Cardiac muscle cell (in vitro differentiated cells and primary cell): ENCODE measurements around the gene ECD. TPM values are rescaled to one million over a fixed set of nuclear protein-coding genes. Genes with fewer than 3 reads are reported as not detected.
A peak's percentile ranks its signal among the peaks of the same experiment; 100 is the strongest.

Experiments used
- DNase-seq, 2 donors: peaks; one replicate each; pipeline versions ENCODE4 v3.0.0 to v3.0.0-alpha.2; 2010 to 2017; ENCODE audit warnings: low read depth in 1 of 2, low spot score in 1 of 2
- H3K27ac ChIP-seq: fragments of 200-600 bp; sonication (generic); 2 replicates; pipeline ENCODE4 v1.5.1; 2016
- H3K27me3 ChIP-seq: fragments of 200-600 bp; sonication (generic); 2 replicates; pipeline ENCODE4 v1.6.0; 2016; ENCODE audit warnings: control low read depth
- H3K36me3 ChIP-seq: fragments of 200-600 bp; sonication (generic); 2 replicates; pipeline ENCODE4 v1.5.1; 2016; ENCODE audit warnings: control low read depth
- H3K4me1 ChIP-seq: fragments of 200-600 bp; sonication (generic); 2 replicates; pipeline ENCODE4 v1.8.1; 2017; ENCODE audit warnings: low read depth, mild to moderate bottlenecking, mixed run types
- H3K4me3 ChIP-seq: fragments of 200-600 bp; sonication (generic); 2 replicates; pipeline ENCODE4 v1.5.1; 2016; ENCODE audit warnings: mild to moderate bottlenecking
- H3K9me3 ChIP-seq: fragments of 200-600 bp; sonication (generic); 2 replicates; pipeline ENCODE4 v1.5.1; 2017; ENCODE audit warnings: low read depth, mild to moderate bottlenecking, control low read depth
- CTCF ChIP-seq: IDR thresholded peaks from 2 replicates; pipeline ENCODE4 v1.5.1; 2012; ENCODE audit warnings: low read depth, mild to moderate bottlenecking, low read length
- polyA plus RNA-seq: library from polyadenylated mRNA; unstranded; fragments of >200 nt; fragmentation: Nextera tagmentation; extraction: Ambion mirVana; gene quantifications from 2 replicates; pipeline ENCODE4 v1.2.1, GENCODE V29; 2016
- total RNA-seq: library from RNA; depleted of rRNA; stranded (reverse); fragments of >200 nt; gene quantifications from 2 replicates; pipeline ENCODE4 v1.2.3, GENCODE V29; 2016

ECD gene
- total and polyA plus RNA-seq, 2 experiments from 2014 or later: 20.0 to 21.8 TPM

- Histone ChIP-seq H3K27me3 (no peaks in the 10 kb centered on the region), H3K4me3 (peak overlapping the region; percentile 72), H3K4me1 (no peaks in the 10 kb centered on the region), H3K27ac (peak overlapping the region; percentile 97), H3K36me3 (no peaks in the 10 kb centered on the region), H3K9me3 (no peaks in the 10 kb centered on the region)
- DNase-seq: no peak
- TF ChIP-seq CTCF: no peak
These were observed 1.5 kb upstream of the ECD start for GRCh38 chr10:73169320-73169719.

GRCh38 chr10:73168465-73168803, 626 bp upstream of the ECD start:
- H3K36me3 ChIP-seq: no peaks in the 10 kb centered on the region
- no peak for DNase-seq
- TF ChIP-seq CTCF: no peak
- H3K27ac ChIP-seq: peak overlapping the region; percentile 97
- H3K9me3 ChIP-seq: no peaks in the 10 kb centered on the region
- peak overlapping the region; percentile 72 for H3K4me3 ChIP-seq
- H3K4me1 ChIP-seq: no peaks in the 10 kb centered on the region
- H3K27me3 ChIP-seq: no peaks in the 10 kb centered on the region

GRCh38 chr10:73167458-73167782, 388 bp downstream of the ECD start:
- DNase-seq: peak in 1 of 2 donors; percentile 0
- peaks cover 2% of the 10 kb centered on the region for H3K36me3 ChIP-seq
- peak overlapping the region; percentile 97 for H3K27ac ChIP-seq

GRCh38 chr10:73166972-73167371, 836 bp downstream of the ECD start:
- DNase-seq: no peak
- no peak for TF ChIP-seq CTCF
- Histone ChIP-seq H3K27me3 (no peaks in the 10 kb centered on the region), H3K4me1 (no peaks in the 10 kb centered on the region), H3K27ac (peak overlapping the region; percentile 97), H3K4me3 (peak overlapping the region; percentile 72), H3K36me3 (peaks cover 6% of the 10 kb centered on the region), H3K9me3 (no peaks in the 10 kb centered on the region)

More at GRCh38 chr10:73167458-73167782, 388 bp downstream of the ECD start:
- peak overlapping the region; percentile 72 for H3K4me3 ChIP-seq
- TF ChIP-seq CTCF: no peak
- H3K27me3 ChIP-seq: no peaks in the 10 kb centered on the region
- H3K9me3 ChIP-seq: no peaks in the 10 kb centered on the region
- no peaks in the 10 kb centered on the region for H3K4me1 ChIP-seq

GRCh38 chr10:73163096-73163495, 4.7 kb downstream of the ECD start:
- peaks cover 7% of the 10 kb centered on the region for H3K36me3 ChIP-seq
- no peak overlapping the region for H3K27ac ChIP-seq
- H3K4me3 ChIP-seq: no peak overlapping the region
- TF ChIP-seq CTCF: no peak
- no peaks in the 10 kb centered on the region for H3K4me1 ChIP-seq
- no peaks in the 10 kb centered on the region for H3K27me3 ChIP-seq
- DNase-seq: peak in 1 of 2 donors; percentile 2
- no peaks in the 10 kb centered on the region for H3K9me3 ChIP-seq

GRCh38 chr10:73161662-73162061, 6.1 kb downstream of the ECD start:
- Histone ChIP-seq H3K27me3 (no peaks in the 10 kb centered on the region), H3K4me1 (no peaks in the 10 kb centered on the region), H3K36me3 (peaks cover 7% of the 10 kb centered on the region), H3K4me3 (no peak overlapping the region), H3K9me3 (no peaks in the 10 kb centered on the region), H3K27ac (no peak overlapping the region)
- DNase-seq: no peak
- TF ChIP-seq CTCF: no peak
